A549 (cell line): ENCODE results near the gene ACTR10.

Source experiments
- CEBPB ChIP-seq, 2 experiments: fragments of >200 bp in 1 of 2; sonication (Bioruptor Twin) in 1 of 2; formaldehyde crosslinking in 1 of 2; IDR thresholded peaks; 2 replicates each; pipeline ENCODE4 v1.6.1; 2012 to 2016
- POLR2A ChIP-seq: IDR thresholded peaks from 2 replicates; pipeline ENCODE4 v1.6.1; 2012; ENCODE audit warnings: mild to moderate bottlenecking, low read length
- RCOR1 ChIP-seq: fragments of 150-350 bp; IDR thresholded peaks from 2 replicates; pipeline ENCODE4 v1.6.1; 2014; ENCODE audit warnings: antibody characterized with exemption, low read length, low read depth
- TF ChIP-seq, protein P1 (sequence below): fragments of >200 bp; sonication (Bioruptor Twin); formaldehyde crosslinking; IDR thresholded peaks from 3 replicates; pipeline ENCODE4 v1.5.1; 2016

- TF ChIP-seq, protein P1, sequence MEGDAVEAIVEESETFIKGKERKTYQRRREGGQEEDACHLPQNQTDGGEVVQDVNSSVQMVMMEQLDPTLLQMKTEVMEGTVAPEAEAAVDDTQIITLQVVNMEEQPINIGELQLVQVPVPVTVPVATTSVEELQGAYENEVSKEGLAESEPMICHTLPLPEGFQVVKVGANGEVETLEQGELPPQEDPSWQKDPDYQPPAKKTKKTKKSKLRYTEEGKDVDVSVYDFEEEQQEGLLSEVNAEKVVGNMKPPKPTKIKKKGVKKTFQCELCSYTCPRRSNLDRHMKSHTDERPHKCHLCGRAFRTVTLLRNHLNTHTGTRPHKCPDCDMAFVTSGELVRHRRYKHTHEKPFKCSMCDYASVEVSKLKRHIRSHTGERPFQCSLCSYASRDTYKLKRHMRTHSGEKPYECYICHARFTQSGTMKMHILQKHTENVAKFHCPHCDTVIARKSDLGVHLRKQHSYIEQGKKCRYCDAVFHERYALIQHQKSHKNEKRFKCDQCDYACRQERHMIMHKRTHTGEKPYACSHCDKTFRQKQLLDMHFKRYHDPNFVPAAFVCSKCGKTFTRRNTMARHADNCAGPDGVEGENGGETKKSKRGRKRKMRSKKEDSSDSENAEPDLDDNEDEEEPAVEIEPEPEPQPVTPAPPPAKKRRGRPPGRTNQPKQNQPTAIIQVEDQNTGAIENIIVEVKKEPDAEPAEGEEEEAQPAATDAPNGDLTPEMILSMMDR = no peak
- TF ChIP-seq POLR2A = no peak
- TF ChIP-seq CEBPB (IDR thresholded peaks at IDR 0.05) = no peak
- TF ChIP-seq RCOR1 = no peak
Observed at GRCh38 chr14:58160561-58160960, 39.4 kb upstream of the ACTR10 start.
